Omental fat pad (tissue), 4 donors: ENCODE data around the gene PPP1R14B. TPM values are rescaled to one million over a fixed set of nuclear protein-coding genes. Genes with fewer than 3 reads are reported as not detected.

Source experiments
- ATAC-seq: fragments of 150-250 bp; one replicate; pipeline ENCODE4 v1.9.1; 2016; ENCODE audit warnings: mild to moderate bottlenecking, moderate library complexity; ENCODE audit not compliant: low FRiP score
- DNase-seq: peaks from one replicate; pipeline ENCODE4 v3.0.0-alpha.2; 2019; ENCODE audit warnings: low spot score
- CTCF ChIP-seq, 3 donors: fragments of 450-650 bp; IDR thresholded peaks; one replicate each; pipeline ENCODE4 v1.5.1; 2016 to 2017; ENCODE audit warnings: antibody characterized with exemption in 3 of 3, mild to moderate bottlenecking in 3 of 3, moderate library complexity in 2 of 3
- total RNA-seq, 4 donors: library from RNA; depleted of rRNA; stranded (reverse); fragments of >200 nt; gene quantifications; one replicate each; pipeline ENCODE4 v1.1.0, GENCODE V29; 2016

PPP1R14B gene
- 100 to 1,000 TPM in 1 of 4 donors, 10 to 100 TPM in 3; 95.0 to 140 (median 97.9) TPM for total RNA-seq

GRCh38 chr11:64246871-64247728, at the start of gene PPP1R14B:
TSS of gene PPP1R14B (minus strand) at chr11:64246943. CDS start at chr11:64246673, 270 bp downstream.
- peak; percentile 60 for DNase-seq
- TF ChIP-seq CTCF (IDR thresholded peaks at IDR 0.05) = no peak
- peak; percentile 43 for ATAC-seq

DNA sequence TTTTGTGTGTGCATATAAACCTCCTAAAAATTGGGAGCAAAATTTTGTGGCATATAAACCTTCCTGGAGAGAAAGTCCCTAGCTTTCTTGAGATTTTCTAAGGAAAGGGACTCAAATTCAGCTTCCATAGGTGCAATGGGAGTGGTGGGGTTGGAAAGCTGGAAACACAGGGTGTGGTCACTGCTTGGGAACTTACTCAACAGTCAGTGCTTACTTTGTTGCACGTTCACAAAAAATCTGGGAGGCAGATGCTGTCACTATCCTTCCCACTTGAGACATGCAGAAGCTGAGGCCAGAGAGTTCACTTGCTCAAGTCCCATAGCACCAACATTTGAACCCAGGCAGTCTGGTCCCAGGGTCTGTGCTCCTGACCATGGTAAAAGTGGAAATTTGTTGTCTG, 49.5 kb upstream of the PPP1R14B start:
- TF ChIP-seq CTCF (IDR thresholded peaks at IDR 0.05) = no peak
- DNase-seq (no peak), ATAC-seq (no peak)

GRCh38 chr11:64295760-64296159, 49.0 kb upstream of the PPP1R14B start:
- no peak for TF ChIP-seq CTCF (IDR thresholded peaks at IDR 0.05)
- no peak for ATAC-seq
- DNase-seq = no peak

- no peak for ATAC-seq
- no peak for TF ChIP-seq CTCF (IDR thresholded peaks at IDR 0.05)
These were observed 48.0 kb upstream of the PPP1R14B start for GRCh38 chr11:64294774-64295173.

GRCh38 chr11:64292460-64293254, 45.9 kb upstream of the PPP1R14B start:
- ATAC-seq (no peak), DNase-seq (no peak)
- TF ChIP-seq CTCF (IDR thresholded peaks at IDR 0.05) = no peak

More at GRCh38 chr11:64294774-64295173, 48.0 kb upstream of the PPP1R14B start:
- no peak for DNase-seq

- TF ChIP-seq CTCF (IDR thresholded peaks at IDR 0.05) = no peak
- ATAC-seq = no peak
- DNase-seq = no peak
These were observed 45.2 kb upstream of the PPP1R14B start for GRCh38 chr11:64291752-64292459.
